GM21381 (cell line): ENCODE measurements around the gene GAREM2.

Experiments used
- ATAC-seq: cut with Tn5 transposase; IDR thresholded peaks from one replicate; pipeline ENCODE4 v1.9.1; 2021; ENCODE audit warnings: mild to moderate bottlenecking, moderate library complexity; ENCODE audit not compliant: unreplicated experiment

Gene GAREM2

DNA sequence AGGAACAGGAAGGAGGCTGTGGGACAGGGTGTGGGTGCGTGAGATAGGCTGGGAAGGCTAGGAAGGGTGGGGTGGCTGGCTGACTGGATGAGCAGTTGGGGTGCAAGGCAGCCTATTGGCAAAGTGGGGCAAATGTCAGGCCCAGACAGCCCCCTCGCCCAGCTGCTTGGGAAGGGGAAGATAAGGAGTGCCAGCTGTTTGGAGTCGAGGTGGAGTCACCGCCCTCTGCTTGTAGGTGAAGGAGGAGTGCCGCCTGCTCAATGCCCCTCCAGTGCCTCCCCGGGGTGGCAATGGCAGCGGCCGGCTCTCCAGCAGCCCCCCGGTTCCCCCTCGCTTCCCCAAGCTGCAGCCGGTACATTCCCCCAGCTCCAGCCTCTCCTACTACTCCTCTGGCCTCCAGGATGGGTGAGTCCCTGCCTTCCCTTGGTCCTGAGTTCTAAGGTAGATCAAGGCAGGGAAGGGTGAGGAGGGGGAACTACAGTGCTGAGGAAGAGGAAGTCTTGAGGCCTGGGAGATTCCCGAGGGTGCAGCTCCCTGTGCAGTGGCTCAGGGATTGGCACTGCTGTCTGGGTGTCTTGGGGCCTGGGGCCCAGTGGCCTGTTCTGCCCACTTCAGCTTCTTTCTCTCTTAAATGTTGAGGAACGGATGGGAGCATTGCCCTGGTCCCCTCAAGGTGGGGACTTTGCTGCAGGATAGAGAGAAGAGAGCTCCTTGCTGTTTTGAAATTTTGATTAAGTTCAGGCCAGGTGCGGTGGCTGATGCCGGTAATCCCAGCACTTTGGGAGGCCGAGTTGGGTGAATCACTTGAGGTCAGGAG lies 13.3 kb downstream of the GAREM2 start:
- no peak for ATAC-seq

DNA sequence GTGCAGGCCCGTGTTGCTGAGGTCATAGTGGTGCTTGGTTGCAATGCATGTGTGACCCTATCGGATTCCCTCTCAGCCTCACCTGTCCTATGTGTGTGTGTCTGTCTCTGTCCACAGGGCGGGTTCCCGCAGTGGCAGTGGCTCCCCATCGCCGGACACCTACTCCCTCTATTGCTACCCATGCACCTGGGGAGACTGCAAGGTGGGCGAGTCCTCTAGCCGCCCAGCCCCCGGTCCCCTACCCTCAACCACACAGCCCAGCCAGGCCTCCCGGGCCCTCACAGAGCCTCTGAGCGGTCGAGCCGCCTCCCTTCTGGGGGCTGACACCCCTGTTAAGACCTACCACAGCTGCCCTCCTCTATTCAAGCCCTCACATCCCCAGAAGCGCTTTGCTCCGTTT lies 14.2 kb downstream of the GAREM2 start:
- ATAC-seq: no peak

GRCh38 chr2:26187537-26188104 lies 14.7 kb downstream of the GAREM2 start:
- ATAC-seq: no peak

GRCh38 chr2:26189123-26189522 lies 16.2 kb downstream of the GAREM2 start:
- ATAC-seq: no peak

GRCh38 chr2:26189751-26190150 lies 16.9 kb downstream of the GAREM2 start:
- no peak for ATAC-seq

DNA sequence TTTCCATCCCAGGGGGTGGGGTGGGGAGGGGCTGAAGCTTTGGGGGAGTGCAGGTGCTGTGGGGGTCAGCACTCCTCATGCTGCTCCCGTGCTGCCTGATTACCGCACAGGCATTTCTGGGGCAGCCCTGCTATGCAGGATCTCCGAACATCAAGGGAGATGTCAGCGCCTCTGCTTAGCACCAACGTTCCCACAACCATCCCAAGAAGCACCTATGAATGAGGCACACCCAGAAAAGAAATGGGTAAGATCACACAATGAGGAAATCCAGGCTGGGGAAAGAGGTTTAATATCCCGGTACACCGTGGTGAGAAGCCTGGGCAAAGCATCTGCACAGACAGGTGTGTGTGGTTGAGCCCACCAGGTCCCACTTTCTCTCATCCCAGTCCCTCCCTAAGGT lies 17.5 kb downstream of the GAREM2 start:
- ATAC-seq: no peak

- no peak for ATAC-seq
Measured at GRCh38 chr2:26191316-26192159, 18.6 kb downstream of the GAREM2 start.

DNA sequence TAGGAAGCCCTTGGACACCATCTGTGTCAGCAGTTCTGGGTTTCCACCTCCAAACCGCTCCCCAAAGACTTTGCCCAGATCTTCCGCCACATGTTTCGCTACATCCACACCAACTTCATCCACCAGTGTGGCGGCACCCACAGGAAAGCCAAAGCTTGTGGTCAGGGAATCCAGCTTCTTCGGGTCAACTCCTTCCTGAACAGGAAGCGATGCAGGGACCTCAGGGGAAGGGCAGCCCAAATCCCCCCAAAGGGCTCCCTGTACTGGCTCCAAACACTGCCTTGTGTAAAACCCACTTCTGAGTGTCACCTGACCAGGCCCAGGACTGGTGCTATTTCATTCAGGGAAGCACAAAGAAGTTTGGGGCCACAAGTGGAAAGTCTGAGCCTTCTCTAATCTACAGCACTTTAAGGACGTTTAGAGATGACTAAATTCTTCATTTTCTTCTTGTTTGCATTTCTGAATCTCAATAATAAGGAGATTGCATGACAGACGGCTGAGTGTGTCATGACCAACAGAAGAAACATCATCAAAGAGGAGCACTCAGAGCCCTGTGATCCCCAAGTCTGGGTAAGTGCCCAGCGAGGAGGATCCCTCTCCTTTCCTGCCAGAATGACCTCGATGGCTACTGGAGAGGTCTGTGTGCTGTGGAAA lies 20.8 kb downstream of the GAREM2 start:
- no peak for ATAC-seq

GRCh38 chr2:26195040-26195984 lies 22.4 kb downstream of the GAREM2 start:
- no peak for ATAC-seq

GRCh38 chr2:26196683-26197418 lies 24.0 kb downstream of the GAREM2 start:
- ATAC-seq: no peak

- no peak for ATAC-seq
Measured at GRCh38 chr2:26197516-26197915, 24.6 kb downstream of the GAREM2 start.

- no peak for ATAC-seq
Measured at GRCh38 chr2:26202981-26203490, 30.1 kb downstream of the GAREM2 start.

DNA sequence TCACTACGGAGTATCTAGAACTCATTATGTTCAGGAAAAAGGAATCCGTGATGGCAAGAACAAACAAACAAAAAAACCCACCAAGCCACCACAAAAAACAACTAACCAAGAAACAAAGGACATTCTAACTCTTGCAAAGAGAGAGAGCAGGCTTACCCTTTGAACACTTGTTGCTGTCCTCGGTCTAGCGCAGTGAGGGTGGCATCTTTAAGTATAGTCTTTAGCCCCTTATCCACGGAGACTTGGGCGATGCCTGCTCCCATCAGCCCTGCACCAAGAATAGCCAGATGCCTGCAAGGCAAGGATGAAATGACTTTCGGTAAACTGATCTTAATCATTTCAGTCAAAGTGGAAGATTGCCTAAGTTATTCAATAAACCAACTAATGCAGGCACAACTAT lies 31.0 kb downstream of the GAREM2 start:
- no peak for ATAC-seq

GRCh38 chr2:26212011-26212410 lies 39.1 kb downstream of the GAREM2 start:
- ATAC-seq: no peak

- no peak for ATAC-seq
Measured at GRCh38 chr2:26214759-26215158, 41.9 kb downstream of the GAREM2 start.

- no peak for ATAC-seq
Measured at GRCh38 chr2:26215833-26216232, 42.9 kb downstream of the GAREM2 start.

- no peak for ATAC-seq
Measured at GRCh38 chr2:26216587-26216986, 43.7 kb downstream of the GAREM2 start.

- ATAC-seq: no peak
Measured at GRCh38 chr2:26217720-26218119, 44.8 kb downstream of the GAREM2 start.

- no peak for ATAC-seq
Measured at GRCh38 chr2:26223018-26223417, 50.1 kb downstream of the GAREM2 start.
